LNCaP clone FGC (cell line): ENCODE results near the gene SLIT1.

Source experiments
- DNase-seq: peaks from one replicate; pipeline ENCODE4 v3.0.0-alpha.2; 2011; ENCODE audit warnings: low read depth
- H3K4me3 ChIP-seq: 2 replicates; pipeline ENCODE4 v1.5.1; 2011; ENCODE audit warnings: mild to moderate bottlenecking, low read depth, low read length, control low read depth
- TF ChIP-seq, protein P1 (sequence below): IDR thresholded peaks from 2 replicates; pipeline ENCODE4 v1.5.1; 2012; ENCODE audit warnings: mild to moderate bottlenecking; ENCODE audit not compliant: control insufficient read depth, insufficient read depth; ENCODE audit errors: extremely low read depth

Gene SLIT1

DNA sequence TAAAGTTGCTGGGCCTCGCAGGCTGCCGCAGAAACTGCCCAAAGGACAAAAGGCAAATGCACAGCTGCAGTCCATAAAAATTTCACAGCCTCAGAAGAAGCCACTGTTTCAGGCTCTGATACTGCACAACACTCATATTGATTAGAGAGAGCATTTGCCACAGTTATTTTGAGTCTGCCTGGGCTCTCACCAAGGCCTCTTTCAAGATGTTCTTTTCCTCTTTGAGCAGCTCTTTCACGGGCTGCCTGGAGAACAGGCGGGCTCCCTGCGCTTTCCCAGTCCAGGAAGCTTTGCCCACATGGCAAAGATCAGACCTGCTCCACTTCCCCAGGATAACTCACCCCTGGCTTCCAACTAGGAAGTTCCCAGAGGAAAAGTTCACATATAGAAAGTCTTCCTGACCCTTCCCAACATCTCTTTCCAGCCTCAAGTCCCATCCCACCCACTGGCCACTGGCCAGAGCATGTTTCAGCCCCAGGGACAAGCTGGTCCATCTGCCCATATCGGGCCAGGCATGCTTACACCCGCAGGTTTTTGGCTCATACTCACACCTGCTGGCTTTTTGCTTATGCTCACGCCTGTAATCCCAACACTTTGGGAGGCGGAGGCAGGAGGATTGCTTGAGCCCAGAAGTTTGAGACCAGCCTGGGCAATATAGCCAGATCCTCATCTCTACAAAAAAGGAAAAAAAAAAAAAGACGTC lies 3.3 kb downstream of the SLIT1 start:
- DNase-seq = no peak
- TF ChIP-seq, protein P1, sequence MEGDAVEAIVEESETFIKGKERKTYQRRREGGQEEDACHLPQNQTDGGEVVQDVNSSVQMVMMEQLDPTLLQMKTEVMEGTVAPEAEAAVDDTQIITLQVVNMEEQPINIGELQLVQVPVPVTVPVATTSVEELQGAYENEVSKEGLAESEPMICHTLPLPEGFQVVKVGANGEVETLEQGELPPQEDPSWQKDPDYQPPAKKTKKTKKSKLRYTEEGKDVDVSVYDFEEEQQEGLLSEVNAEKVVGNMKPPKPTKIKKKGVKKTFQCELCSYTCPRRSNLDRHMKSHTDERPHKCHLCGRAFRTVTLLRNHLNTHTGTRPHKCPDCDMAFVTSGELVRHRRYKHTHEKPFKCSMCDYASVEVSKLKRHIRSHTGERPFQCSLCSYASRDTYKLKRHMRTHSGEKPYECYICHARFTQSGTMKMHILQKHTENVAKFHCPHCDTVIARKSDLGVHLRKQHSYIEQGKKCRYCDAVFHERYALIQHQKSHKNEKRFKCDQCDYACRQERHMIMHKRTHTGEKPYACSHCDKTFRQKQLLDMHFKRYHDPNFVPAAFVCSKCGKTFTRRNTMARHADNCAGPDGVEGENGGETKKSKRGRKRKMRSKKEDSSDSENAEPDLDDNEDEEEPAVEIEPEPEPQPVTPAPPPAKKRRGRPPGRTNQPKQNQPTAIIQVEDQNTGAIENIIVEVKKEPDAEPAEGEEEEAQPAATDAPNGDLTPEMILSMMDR = no peak
- no peak overlapping the region for H3K4me3 ChIP-seq

DNA sequence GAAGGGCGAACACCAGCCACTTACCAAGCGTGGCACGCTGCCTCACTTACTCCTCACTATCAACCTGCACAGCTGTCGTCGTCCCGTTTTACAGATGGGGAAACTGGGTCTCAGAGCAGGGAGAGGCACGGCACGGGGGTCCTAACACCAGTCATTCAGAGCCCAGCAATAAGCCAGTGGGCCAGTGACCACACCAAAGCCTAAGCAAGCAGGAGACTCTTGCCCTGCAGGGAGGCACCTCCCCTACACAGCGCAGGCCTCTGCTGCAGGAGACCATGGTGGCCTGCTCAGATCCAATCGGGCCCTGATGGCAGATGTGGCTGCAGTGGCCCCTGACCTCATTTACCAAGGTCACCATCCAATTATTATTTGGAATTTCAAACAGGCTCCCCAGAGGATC lies 4.8 kb downstream of the SLIT1 start:
- TF ChIP-seq, protein P1 = no peak
- no peak overlapping the region for H3K4me3 ChIP-seq
- no peak for DNase-seq

DNA sequence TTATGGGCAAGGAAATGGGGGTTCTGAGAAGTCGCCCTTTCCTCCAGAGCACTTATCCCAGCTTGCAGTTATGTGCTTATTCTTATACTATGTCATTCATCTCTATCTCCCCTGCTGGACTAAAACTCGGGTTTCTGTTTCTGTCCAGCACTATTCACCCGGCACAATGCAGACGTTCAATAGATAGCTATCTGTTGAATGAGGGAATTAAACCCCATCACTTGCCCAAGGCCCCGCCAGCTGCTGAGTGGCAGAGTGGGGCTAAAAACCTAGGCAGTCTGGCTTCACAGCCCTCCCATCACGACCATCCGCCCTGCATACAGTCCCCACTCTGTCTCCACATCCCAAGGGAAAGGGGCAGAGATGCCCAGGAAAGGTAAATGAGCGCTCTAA lies 5.4 kb downstream of the SLIT1 start:
- DNase-seq = no peak
- TF ChIP-seq, protein P1 = no peak
- no peak overlapping the region for H3K4me3 ChIP-seq

DNA sequence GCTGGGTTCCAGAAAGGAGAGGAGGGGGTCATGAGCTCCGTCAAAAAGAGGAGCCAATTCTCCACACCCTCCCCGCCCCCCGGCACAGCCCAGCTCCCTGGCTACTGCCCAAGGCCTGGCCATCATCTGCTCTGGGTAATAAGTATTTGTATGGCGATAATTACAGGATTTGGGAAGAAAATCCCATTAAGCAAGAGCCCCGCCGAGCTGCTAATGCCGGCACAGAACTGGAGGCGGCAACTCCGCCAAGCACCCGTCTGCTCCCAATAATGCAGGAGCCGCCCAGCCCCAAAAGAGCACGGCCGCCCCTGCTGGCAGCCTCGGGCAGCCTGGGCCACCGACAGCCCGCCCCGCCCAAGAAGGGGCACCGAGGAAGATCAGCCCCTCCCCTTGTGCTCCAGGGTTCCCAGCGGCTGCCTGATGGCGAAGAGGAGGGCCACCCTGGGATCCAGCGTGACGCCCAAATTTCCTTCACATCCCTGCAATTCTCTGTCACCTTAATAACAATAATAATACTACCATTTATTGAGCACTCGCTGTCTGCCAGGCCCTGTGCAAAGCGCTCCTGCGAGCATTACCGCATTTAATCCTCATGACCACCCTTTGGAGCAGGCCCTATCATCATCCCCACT lies 5.9 kb downstream of the SLIT1 start:
- no peak overlapping the region for H3K4me3 ChIP-seq
- TF ChIP-seq, protein P1 = no peak

DNA sequence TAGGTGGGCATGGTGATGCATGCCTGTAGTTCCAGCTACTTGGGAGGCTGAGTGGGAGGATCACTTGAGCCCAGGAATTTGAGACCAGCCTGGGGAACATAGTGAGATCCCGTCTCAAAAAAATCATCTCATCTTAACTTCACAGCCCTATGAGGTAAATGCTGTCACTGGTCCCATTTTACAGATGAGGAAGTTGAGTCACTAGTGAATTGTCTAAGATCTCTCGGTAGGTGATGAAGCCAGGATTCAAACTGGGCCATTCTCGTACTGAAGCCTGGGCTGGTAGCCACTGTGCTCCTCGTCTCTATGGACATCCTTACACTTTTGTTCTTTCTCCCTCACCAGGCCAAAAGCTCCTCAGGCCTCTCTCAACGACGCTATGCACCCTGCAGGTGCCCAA lies 6.4 kb downstream of the SLIT1 start:
- H3K4me3 ChIP-seq = no peak overlapping the region
- no peak for DNase-seq
- TF ChIP-seq, protein P1 = no peak

More for the DNA sequence above, 5.9 kb downstream of the SLIT1 start:
- DNase-seq = no peak

DNA sequence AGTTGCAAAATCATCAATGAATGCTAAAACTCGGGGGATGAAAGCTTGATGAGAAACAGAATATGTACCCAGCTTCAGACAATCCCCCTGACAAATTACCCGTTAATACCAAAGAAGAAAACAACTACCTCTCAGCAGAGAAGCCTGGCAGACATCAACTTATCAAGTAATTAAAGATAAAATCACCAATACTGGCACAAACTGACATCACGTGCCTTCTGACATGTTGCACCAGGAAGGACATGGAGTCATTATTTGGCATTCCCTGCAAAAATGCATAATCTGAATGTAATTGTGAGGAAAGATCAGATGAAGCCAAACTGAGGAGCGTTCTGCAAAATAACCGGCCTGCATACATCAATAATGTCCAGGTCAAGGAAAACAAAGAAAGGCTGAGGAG lies 7.7 kb downstream of the SLIT1 start:
- H3K4me3 ChIP-seq = no peak overlapping the region
- no peak for DNase-seq
- TF ChIP-seq, protein P1 = no peak
